GM18868 (cell line): ENCODE data around the gene DIS3L2.
A peak's percentile ranks its signal among the peaks of the same experiment; 100 is the strongest.

Experiments
- ATAC-seq: cut with Tn5 transposase; IDR thresholded peaks from one replicate; pipeline ENCODE4 v1.9.1; 2021; ENCODE audit warnings: mild to moderate bottlenecking, moderate library complexity; ENCODE audit not compliant: unreplicated experiment

DIS3L2 gene, protein sequence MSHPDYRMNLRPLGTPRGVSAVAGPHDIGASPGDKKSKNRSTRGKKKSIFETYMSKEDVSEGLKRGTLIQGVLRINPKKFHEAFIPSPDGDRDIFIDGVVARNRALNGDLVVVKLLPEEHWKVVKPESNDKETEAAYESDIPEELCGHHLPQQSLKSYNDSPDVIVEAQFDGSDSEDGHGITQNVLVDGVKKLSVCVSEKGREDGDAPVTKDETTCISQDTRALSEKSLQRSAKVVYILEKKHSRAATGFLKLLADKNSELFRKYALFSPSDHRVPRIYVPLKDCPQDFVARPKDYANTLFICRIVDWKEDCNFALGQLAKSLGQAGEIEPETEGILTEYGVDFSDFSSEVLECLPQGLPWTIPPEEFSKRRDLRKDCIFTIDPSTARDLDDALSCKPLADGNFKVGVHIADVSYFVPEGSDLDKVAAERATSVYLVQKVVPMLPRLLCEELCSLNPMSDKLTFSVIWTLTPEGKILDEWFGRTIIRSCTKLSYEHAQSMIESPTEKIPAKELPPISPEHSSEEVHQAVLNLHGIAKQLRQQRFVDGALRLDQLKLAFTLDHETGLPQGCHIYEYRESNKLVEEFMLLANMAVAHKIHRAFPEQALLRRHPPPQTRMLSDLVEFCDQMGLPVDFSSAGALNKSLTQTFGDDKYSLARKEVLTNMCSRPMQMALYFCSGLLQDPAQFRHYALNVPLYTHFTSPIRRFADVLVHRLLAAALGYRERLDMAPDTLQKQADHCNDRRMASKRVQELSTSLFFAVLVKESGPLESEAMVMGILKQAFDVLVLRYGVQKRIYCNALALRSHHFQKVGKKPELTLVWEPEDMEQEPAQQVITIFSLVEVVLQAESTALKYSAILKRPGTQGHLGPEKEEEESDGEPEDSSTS

DNA sequence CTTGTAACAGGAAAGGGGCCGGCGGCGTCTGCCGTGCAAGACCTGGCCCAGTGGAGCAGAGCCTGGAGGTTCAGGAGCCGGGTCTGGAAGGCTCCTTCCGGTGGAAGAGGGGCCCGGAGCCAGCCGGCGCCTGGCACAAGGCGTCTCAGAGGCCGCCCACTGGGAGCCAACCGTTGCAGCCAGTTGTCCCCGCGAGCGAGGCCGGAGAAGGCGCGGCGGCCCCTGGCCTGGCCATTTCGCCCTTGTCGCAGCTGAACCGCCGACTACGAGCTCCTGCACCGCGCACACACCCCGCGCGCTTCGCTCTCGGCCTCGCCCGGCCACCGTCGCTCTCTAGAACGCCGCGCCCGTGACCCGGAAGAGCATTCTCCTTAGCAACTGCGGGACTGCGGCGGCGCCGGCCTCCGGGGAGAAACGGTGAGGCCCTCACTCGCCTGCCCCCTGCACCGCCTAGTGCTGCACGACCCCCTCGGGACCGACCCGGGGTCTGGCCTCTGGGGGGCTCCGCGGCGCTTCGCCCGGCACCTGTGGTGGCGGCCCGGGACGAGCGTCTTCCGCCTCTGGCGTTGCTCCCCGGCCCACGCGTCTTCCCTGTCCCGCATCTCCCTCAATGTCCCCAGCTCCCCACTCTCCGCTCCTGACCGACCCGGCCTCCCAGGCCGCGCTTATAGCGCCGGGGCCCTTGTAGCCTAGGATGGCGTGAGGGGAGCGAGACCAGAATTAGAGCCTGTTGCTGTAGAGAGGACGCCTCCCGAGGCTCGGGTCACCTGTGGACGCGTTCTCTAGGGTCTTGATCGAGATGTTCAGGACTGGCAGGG, at the start of gene DIS3L2:
DIS3L2 (plus strand) TSS at position 365 of the 818 bp plus-strand sequence. CDS start 53,215 bp downstream, outside the sequence.
- peak; percentile 96 for ATAC-seq

GRCh38 chr2:231914077-231914690, 47.3 kb upstream of the DIS3L2 start:
- no peak for ATAC-seq

- ATAC-seq = no peak
Observed at GRCh38 chr2:231917280-231918066, 44.0 kb upstream of the DIS3L2 start.

GRCh38 chr2:231918501-231919330, 42.8 kb upstream of the DIS3L2 start:
- no peak for ATAC-seq

DNA sequence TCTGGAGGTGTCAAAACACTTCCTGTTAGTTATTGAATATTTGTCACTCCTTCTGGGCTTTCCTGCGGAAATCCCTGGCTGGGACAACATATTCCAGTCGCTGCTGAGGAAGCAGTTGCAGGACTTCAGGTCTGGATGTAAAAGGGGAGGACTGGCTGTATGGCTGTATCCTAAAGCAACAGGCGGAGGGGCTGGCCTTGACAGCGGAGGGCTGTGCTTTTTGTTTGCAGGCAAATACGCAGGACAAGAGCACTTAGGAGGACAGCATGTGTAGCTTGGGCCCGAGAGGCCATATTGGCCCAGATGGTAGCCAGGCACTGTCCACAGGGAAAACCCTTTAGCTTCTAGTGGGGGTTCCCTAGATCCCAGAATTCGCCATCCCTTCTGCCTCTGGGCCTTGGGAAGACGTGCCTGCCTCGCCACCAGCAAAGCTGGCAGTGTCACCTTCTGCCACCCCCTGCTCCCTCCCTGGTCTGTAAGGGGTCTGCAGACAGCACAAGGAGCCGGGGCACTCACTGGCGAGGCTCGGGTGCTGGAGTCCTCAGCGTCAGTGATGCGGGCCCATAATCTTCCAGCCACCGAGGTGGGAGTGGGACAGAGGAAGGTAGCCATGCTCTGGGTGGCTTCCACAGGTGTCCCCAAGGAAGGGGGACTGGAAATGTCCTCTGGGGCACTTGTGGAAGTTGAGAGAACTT, 42.0 kb upstream of the DIS3L2 start:
- ATAC-seq = no peak

DNA sequence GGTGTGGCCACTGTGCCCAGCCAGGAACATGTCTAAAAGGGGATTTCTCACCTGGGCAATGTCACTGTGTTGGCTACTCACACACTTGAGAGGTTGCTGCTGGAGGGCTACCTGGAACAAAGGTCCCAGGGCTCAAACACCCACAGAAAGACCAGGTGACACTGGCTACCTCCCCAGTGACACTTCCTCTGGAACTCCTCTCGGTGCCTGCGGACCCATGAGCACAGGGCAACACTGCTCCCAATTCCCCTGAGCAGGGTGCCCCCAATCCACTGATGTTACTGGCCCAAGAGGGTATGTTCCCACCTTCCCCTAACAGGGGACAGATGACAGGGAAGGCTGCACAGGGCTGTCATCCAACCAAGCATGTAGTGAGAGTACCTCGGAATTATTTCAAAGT, 41.1 kb upstream of the DIS3L2 start:
- ATAC-seq = no peak

GRCh38 chr2:231920795-231921194, 40.7 kb upstream of the DIS3L2 start:
- no peak for ATAC-seq

GRCh38 chr2:231922311-231923009, 39.1 kb upstream of the DIS3L2 start:
- ATAC-seq = no peak

GRCh38 chr2:231923010-231923344, 38.5 kb upstream of the DIS3L2 start:
- ATAC-seq = no peak

- no peak for ATAC-seq
Observed at GRCh38 chr2:231923951-231924888, 37.3 kb upstream of the DIS3L2 start.

GRCh38 chr2:231924889-231925275, 36.6 kb upstream of the DIS3L2 start:
- ATAC-seq = no peak

GRCh38 chr2:231925303-231926179, 36.0 kb upstream of the DIS3L2 start:
- ATAC-seq = no peak

DNA sequence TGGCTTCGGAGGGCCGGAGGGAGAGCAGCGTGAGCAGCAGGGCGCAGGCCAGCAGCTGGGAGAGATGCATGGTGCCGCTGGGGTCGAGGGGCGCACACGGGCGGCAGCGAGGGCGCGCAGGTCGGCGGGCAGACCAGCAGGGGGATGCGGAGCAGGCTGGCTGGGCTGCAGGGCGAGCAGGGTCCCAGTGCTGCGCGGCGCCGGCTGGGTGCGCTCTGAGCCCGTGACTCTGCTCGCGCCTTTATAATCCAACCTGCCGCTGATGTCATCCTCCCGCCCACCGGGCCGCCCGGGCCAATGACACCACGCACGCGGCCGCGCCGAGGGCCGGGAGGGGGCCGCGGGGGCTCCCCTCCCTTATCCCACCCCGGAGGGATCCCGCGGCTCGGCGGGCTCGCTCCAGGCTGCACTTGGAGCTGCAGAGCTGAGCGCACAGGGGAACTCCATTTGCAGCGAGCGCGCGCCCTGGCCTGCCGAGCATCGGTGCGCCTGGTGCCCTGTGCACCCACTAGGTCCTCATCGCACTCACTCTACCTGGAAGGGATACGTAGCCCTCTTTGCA, 35.3 kb upstream of the DIS3L2 start, which contains the start of gene NPPC:
NPPC (minus strand) TSS at position 217 of the 562 bp plus-strand sequence; CDS start at position 70, 147 bp downstream.
- ATAC-seq = peak; percentile 74

- ATAC-seq = no peak
Observed at GRCh38 chr2:231926761-231927565, 34.5 kb upstream of the DIS3L2 start.

- ATAC-seq = no peak
Observed at GRCh38 chr2:231927566-231927890, 34.0 kb upstream of the DIS3L2 start.
